K562 (cell line): ENCODE data around the gene ZDHHC1.

Source experiments
- CTCF ChIP-seq, 3 experiments: IDR thresholded peaks in 2 of 3; conservative IDR thresholded peaks in 1 of 3; 2 replicates each; pipeline ENCODE4 v1.5.1; 2011 to 2012; ENCODE audit warnings: low read length in 3 of 3, mild to moderate bottlenecking in 3 of 3, control low read depth in 2 of 3, improper control_type of control experiment in 1 of 3, inconsistent platforms in 1 of 3, low read depth in 1 of 3, mixed read lengths in 1 of 3, moderate library complexity in 1 of 3; ENCODE audit not compliant: insufficient read depth in 2 of 3
- HDAC2 ChIP-seq: fragments of 450-650 bp; IDR thresholded peaks from 2 replicates; pipeline ENCODE4 v1.6.1; 2016; ENCODE audit warnings: mild to moderate bottlenecking
- HDAC6 ChIP-seq: IDR thresholded peaks from 2 replicates; pipeline ENCODE4 v1.6.1; 2012; ENCODE audit warnings: low read depth, mild to moderate bottlenecking, control low read depth, inconsistent platforms, low read length, moderate library complexity
- IRF2 ChIP-seq: sonication (generic); formaldehyde crosslinking; IDR thresholded peaks from 2 replicates; pipeline ENCODE4 v1.8.1; 2022; ENCODE audit warnings: mild to moderate bottlenecking, missing genetic modification reagents
- MEF2D ChIP-seq: conservative IDR thresholded peaks from 2 replicates; pipeline ENCODE4 v1.6.1; 2016; ENCODE audit warnings: low read depth, missing genetic modification characterization, missing compliant biosample characterization
- THRA ChIP-seq: fragments of 450-650 bp; IDR thresholded peaks from 2 replicates; pipeline ENCODE4 v1.6.1; 2017; ENCODE audit warnings: mild to moderate bottlenecking, moderate library complexity

GRCh38 chr16:67459066-67459860, 43.0 kb upstream of the ZDHHC1 start:
- TF ChIP-seq CTCF (IDR thresholded peaks at IDR 0.05 in 2 of 3, conservative IDR thresholded peaks at IDR 0.05 in 1 of 3; ENCODE audit: insufficient read depth in 2 of 3, low read depth in 1 of 3, low read length in 3 of 3) (no peak), THRA (no peak), HDAC2 (no peak), IRF2 (CRISPR knock-in tag) (no peak), HDAC6 (no peak), MEF2D (tag) (no peak)
